GM20000 (cell line): ENCODE results near the gene DZIP1L.

ENCODE experiments used
- DNase-seq: peaks from one replicate; pipeline ENCODE4 v3.0.0; 2012; ENCODE audit warnings: low spot score
- TF ChIP-seq, protein P1 (sequence below): IDR thresholded peaks from 2 replicates; pipeline ENCODE4 v1.5.1; 2012; ENCODE audit warnings: mild to moderate bottlenecking, control low read depth; ENCODE audit errors: extremely low read depth, missing control alignments

The DZIP1L gene

DNA sequence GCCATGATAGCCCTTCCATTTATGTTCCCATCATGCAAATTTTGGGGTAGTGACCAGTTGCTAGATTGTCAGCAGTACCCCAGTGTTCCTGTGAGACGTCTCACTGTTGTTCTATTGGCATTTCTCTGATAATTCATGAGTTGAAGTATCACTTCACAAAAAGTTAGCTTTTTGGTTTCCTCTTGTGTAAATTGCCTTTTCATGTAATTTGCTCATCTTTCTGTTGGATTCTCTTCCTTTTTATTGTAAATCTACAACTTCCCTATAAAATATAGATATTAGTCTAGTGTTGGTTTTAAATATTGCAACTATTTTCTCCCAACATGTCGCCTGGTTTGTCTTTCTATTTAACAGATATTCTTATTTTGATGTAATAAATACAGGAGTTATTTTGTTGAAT is 24.3 kb upstream of the DZIP1L start:
- TF ChIP-seq, protein P1, sequence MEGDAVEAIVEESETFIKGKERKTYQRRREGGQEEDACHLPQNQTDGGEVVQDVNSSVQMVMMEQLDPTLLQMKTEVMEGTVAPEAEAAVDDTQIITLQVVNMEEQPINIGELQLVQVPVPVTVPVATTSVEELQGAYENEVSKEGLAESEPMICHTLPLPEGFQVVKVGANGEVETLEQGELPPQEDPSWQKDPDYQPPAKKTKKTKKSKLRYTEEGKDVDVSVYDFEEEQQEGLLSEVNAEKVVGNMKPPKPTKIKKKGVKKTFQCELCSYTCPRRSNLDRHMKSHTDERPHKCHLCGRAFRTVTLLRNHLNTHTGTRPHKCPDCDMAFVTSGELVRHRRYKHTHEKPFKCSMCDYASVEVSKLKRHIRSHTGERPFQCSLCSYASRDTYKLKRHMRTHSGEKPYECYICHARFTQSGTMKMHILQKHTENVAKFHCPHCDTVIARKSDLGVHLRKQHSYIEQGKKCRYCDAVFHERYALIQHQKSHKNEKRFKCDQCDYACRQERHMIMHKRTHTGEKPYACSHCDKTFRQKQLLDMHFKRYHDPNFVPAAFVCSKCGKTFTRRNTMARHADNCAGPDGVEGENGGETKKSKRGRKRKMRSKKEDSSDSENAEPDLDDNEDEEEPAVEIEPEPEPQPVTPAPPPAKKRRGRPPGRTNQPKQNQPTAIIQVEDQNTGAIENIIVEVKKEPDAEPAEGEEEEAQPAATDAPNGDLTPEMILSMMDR = no peak
- no peak for DNase-seq

- DNase-seq = no peak
- TF ChIP-seq, protein P1 = no peak
Measured at GRCh38 chr3:138137861-138138260, 22.5 kb upstream of the DZIP1L start.

DNA sequence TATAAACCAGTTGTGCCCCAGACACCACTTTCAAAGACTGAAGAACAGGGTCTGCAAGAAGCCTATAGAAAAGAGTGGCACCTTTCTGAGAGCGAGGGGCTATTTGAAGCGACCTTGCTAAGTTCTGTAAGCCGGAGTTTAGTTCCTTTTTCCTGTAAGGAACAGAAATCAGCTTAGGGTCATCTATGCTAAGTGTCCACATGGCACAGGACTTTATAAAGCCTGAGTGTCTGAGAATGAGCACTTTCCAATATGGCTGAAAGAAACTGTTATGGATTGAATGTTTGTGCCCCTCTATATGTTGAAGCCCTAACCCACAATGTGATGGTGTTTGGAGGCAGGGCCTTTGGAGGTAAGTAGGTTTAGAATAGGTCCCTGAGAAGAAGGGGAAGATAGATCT is 20.8 kb upstream of the DZIP1L start:
- DNase-seq = no peak
- TF ChIP-seq, protein P1 = no peak

GRCh38 chr3:138135833-138136194 is 20.4 kb upstream of the DZIP1L start:
- DNase-seq = no peak
- TF ChIP-seq, protein P1 = no peak

- TF ChIP-seq, protein P1 = no peak
- DNase-seq = no peak
Measured at GRCh38 chr3:138135146-138135832, 19.9 kb upstream of the DZIP1L start.

DNA sequence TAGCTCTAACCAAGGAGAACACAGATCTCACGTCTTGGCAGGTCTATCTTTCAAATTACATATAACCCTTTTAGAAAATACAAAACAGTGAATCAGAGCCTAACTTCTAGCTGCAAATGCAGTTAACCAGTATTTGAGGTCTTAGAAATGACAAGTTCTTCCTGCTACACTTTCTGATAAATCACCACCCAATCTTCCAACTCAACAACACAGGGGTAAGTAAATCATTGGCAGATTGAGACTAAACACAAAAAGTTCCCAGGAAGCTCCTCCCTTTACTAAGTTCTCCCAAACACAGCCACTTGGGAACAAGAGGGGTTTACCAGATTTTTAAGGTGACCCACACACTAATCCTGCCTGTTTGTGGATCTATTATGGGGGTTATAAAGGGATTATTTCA is 16.8 kb upstream of the DZIP1L start, which contains the start of gene A4GNT:
Gene A4GNT (minus strand): TSS at position 152 of the 400 bp plus-strand sequence. CDS start 1,134 bp downstream, outside the sequence.
- no peak for DNase-seq
- TF ChIP-seq, protein P1 = no peak

- TF ChIP-seq, protein P1 = no peak
- DNase-seq = no peak
Measured at GRCh38 chr3:138127636-138128365, 12.4 kb upstream of the DZIP1L start.
